Muscle of leg (tissue), 11 donors: ENCODE results near the gene PTGES3. TPM values are rescaled to one million over a fixed set of nuclear protein-coding genes. Genes with fewer than 3 reads are reported as not detected.
A peak's percentile ranks its signal among the peaks of the same experiment; 100 is the strongest.

Source experiments
- DNase-seq: peaks from one replicate; pipeline ENCODE4 v3.0.0; 2013
- H3K27ac ChIP-seq: one replicate; pipeline ENCODE4 v1.5.1; 2013; ENCODE audit warnings: mild to moderate bottlenecking, low read length, control low read depth
- H3K27me3 ChIP-seq: one replicate; pipeline ENCODE4 v1.6.1; 2013; ENCODE audit warnings: low read length; ENCODE audit not compliant: control insufficient read depth, insufficient read depth
- H3K36me3 ChIP-seq: one replicate; pipeline ENCODE4 v1.6.1; 2013; ENCODE audit warnings: low read length; ENCODE audit not compliant: control insufficient read depth, insufficient read depth
- H3K4me1 ChIP-seq: one replicate; pipeline ENCODE4 v1.6.1; 2013; ENCODE audit warnings: low read length; ENCODE audit not compliant: control insufficient read depth, insufficient read depth
- H3K4me3 ChIP-seq: one replicate; pipeline ENCODE4 v1.5.1; 2013; ENCODE audit warnings: low read length, control low read depth
- H3K9me3 ChIP-seq: replicated peaks from 2 replicates; pipeline ENCODE4 v1.6.1; 2013; ENCODE audit warnings: low read depth, low read length; ENCODE audit not compliant: control insufficient read depth
- WGBS: methylation state at CpG from one replicate; pipeline ENCODE4 v1.1.5; 2013; ENCODE audit warnings: missing lambda C conversion rate; ENCODE audit not compliant: insufficient coverage; 5-methylcytosine and 5-hydroxymethylcytosine counted together
- polyA plus RNA-seq, 8 donors: library from polyadenylated mRNA; unstranded; fragments of 120-200 nt; gene quantifications; one replicate each; pipeline versions ENCODE4 v1.2.1 to v1.2.3, GENCODE V29; 2013; ENCODE audit warnings: inconsistent platforms in 1 of 8, low replicate concordance in 1 of 8; ENCODE audit not compliant: insufficient read length in 8 of 8, insufficient read depth in 1 of 8
- total RNA-seq: library from RNA; stranded (reverse); fragments of 120-200 nt; gene quantifications from one replicate; pipeline ENCODE4 v1.2.4, GENCODE V29; 2013

The PTGES3 gene
- total and polyA plus RNA-seq, 9 donors: 73.6 to 246 (median 202) TPM

DNA sequence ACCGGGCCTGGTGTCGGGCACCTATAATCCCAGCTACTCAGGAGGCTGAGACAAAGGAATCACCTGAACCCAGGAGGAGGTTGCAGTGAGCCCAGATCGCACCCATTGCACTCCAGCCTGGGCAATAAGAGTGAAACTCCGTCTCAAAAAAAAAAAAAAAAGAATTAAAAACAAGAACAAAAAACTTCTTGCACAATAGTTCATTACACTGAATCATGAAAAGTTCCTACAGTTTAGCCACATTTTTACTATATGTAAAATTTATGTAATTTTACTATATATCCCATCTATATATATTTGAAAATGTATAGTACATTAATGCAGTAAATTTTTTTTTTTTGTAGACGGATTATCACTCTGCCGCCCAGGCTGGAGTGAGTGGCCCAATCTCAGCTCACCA is 46.9 kb downstream of the PTGES3 start:
- peaks cover 16% of the 10 kb centered on the region for H3K4me1 ChIP-seq
- no peak for DNase-seq
- H3K36me3 ChIP-seq: peaks cover 69% of the 10 kb centered on the region
- H3K9me3 ChIP-seq: no peaks in the 10 kb centered on the region
- H3K27me3 ChIP-seq: no peaks in the 10 kb centered on the region
- H3K27ac ChIP-seq: no peak overlapping the region
- no peak overlapping the region for H3K4me3 ChIP-seq
- WGBS: no CpG with 5 or more reads among the region's 6 CpGs

DNA sequence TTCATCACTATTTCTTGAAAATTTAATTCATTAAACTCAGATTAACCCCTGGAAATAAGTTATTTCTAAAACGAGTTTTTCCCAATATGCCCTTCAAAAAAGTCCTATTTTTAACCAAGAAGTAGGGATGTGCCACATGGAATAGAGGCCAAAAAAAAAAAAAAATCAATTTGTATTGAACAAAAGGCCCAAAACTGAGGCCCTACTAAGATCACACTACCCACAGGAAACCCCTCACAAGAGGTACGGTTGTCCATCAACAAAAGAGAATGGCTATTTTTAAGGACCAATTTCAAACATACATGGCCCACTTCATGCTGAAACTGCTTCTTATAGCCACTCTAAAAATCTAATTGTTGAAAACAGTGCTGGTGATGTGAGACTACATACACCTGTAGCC is 50.5 kb downstream of the PTGES3 start:
- H3K9me3 ChIP-seq: no peaks in the 10 kb centered on the region
- WGBS: no CpG with 5 or more reads among the region's 2 CpGs
- peak overlapping the region; percentile 98 for H3K27ac ChIP-seq
- no peaks in the 10 kb centered on the region for H3K27me3 ChIP-seq
- peaks cover 47% of the 10 kb centered on the region for H3K36me3 ChIP-seq
- DNase-seq: peak; percentile 7
- no peak overlapping the region for H3K4me3 ChIP-seq
- H3K4me1 ChIP-seq: peaks cover 44% of the 10 kb centered on the region

DNA sequence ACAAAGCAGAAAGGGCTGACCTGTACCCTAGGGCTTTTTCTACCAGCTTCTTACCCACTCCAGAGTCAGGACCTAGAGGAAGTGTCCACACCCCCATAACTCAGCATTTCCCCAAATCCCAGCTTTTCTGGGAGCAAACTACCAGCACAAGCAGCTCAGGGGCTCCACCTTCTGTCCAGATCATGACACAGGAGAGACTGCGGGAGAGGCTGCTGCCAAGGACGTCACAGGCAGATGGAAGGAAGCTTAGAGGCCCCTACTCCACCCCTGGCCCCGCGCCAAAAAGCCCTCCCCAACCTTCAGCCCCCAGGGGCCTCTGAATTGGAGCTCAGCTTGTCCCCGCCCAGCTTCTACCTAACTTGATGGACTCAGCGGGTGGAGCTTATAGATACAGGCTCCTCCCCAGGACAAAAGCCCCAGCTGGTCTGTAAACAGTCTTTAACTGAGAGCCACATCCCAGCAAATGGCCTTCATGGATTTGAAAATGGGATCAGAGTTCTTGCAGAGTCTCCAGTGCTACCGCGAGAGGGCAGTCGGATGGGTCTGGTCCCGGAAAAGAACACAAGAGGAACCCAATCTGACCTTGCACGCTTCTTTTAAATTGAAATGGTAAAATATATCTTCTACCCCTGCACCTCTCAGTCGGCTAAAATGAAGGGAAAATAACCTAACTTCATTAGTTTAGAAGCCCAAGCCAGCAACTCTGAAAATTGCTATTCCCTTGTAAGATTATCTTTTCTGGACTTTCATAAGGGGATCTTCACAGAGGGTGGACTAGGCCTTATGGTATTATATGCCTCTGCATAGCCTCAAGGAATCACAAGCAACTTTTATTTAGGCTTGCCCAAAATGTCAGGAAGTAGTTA is 51.2 kb downstream of the PTGES3 start:
- 0% methylated on average over 2 of the region's 12 CpGs for WGBS
- H3K36me3 ChIP-seq: peaks cover 40% of the 10 kb centered on the region
- DNase-seq: peak; percentile 100
- H3K4me3 ChIP-seq: peak overlapping the region; percentile 85
- peaks cover 51% of the 10 kb centered on the region for H3K4me1 ChIP-seq
- no peaks in the 10 kb centered on the region for H3K27me3 ChIP-seq
- H3K9me3 ChIP-seq: no peaks in the 10 kb centered on the region
- H3K27ac ChIP-seq: peak overlapping the region; percentile 98

DNA sequence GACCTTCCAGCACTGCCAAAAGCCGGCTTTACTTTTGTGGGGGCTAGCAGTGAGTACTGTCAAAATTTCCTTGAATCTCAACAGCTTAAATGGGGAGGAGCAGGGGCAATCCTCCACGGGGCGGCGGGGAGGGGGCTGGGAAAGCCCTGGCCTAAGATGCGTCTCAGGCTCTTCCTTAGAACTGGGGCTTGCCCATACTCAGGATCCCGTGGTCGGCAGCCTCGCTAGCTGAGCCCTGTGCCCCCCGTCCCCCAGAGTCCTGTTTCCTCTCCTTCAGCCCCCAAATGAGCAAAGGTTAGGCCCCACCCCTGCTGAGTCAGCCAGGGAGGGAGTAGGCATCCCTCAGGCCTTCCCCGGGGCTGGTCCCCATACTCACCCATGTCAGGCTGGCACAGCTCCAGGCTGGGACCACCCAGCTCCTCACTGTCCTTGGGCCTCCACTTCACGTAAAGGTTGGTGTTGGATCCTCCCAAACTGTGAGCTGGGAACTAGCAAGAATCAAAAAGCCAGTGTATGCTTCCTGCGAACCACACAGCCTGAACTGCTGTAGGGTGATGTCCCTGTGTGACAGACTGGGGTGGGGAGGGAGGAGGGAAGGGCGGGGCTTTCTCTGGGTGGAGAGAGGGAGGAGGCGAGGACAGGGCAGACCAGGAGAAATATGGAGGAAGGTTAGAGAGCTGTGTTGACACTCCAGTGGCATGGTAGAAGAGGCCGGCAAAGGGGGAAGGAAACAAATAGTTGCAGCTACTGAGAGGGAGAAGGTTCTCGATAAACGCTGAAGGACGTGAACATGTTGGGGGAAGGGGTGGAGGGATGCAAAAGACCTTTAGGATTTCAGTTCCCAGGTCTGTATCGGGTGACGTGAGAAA is 52.0 kb downstream of the PTGES3 start:
- Histone ChIP-seq H3K27me3 (no peaks in the 10 kb centered on the region), H3K4me3 (peak overlapping the region; percentile 85), H3K36me3 (peaks cover 33% of the 10 kb centered on the region), H3K9me3 (no peaks in the 10 kb centered on the region), H3K4me1 (peaks cover 55% of the 10 kb centered on the region), H3K27ac (peak overlapping the region; percentile 98)
- WGBS: 0% methylated on average over 19 of the region's 20 CpGs
- peak; percentile 96 for DNase-seq

DNA sequence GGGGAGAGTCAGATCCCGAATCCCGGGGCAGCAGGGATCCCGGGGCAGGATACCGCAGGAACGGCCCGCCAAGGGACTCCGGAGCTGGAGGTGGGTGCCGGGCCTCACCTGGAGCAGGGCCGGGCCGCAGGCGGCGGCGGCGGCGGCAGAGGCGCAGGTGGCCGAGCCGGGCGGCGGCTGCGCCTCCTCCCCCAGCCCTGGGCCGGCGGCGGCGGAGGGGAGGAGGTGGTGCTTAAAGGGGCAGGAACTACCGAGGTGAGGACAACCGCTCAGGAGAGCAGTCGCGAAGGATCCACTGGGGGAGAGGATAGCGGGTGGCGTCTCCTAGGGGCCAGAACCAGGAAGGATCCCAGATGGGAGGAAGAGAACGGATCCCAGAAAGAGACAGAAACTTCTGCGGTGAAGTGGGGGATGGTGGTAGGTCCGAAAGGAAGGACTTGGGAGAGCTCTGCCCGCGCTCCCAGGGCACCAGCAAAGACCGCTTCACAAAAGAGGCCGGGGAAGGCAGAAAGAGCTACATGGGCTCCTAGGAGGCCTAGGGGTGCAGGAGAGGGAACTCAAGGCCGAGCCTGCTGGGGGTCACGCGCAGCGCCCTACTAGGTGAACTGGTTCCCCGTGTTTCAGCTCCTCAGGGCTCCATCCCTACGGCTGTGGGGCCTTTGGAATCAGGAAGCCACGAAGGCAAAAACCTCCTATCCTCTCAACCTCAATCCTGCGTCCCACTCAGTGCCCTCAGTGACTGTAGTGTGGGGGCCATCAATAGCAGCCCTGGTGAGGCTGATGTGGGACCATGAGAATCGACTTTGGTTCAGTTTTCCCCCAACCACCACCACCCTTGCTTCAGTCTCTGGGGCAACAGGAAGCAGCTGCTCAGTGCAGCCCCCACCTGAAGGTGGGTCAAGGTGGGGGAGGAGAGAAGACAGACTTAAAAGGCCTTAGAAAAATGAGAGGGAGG is 53.0 kb downstream of the PTGES3 start:
- Histone ChIP-seq H3K4me1 (peaks cover 61% of the 10 kb centered on the region), H3K27ac (peak overlapping the region; percentile 98), H3K36me3 (peaks cover 25% of the 10 kb centered on the region), H3K9me3 (no peaks in the 10 kb centered on the region), H3K27me3 (no peaks in the 10 kb centered on the region), H3K4me3 (peak overlapping the region; percentile 85)
- under 1% methylated on average over 42 of the region's 47 CpGs for WGBS
- DNase-seq: peak; percentile 80

DNA sequence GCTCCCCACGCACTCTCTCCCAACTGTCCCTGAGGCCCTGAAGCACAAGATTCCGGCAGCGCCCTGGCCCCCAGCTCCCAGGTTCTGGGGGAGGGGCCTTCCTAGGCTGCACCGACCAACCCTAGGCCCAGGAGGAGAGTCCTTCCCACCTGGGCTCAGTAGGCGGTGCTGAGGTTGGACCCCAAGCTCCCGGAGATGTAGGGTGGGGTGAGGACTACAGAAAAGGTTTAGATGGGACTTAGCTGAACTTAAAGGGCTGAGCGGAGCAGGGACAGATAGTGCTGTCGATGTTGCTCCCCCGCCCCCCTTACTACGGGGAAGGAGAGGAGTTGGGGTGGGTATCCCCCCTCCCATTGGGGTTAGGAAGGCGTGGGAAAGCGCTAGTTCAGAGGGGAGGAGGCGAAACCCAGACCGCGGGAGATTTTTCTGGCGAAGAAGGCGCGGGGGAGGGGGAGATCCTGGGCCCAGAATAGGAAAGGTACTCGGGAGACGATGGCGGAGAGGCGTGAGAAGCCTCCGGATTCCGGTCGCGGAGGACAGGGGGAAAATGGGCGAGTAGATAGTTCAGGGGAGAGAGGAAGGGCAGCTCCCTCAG is 53.7 kb downstream of the PTGES3 start:
- Histone ChIP-seq H3K4me3 (peak overlapping the region; percentile 85), H3K4me1 (peaks cover 61% of the 10 kb centered on the region), H3K9me3 (no peaks in the 10 kb centered on the region), H3K36me3 (peaks cover 17% of the 10 kb centered on the region), H3K27me3 (no peaks in the 10 kb centered on the region), H3K27ac (peak overlapping the region; percentile 81)
- 0% methylated on average over 20 of the region's 27 CpGs for WGBS
- DNase-seq: peak; percentile 49

DNA sequence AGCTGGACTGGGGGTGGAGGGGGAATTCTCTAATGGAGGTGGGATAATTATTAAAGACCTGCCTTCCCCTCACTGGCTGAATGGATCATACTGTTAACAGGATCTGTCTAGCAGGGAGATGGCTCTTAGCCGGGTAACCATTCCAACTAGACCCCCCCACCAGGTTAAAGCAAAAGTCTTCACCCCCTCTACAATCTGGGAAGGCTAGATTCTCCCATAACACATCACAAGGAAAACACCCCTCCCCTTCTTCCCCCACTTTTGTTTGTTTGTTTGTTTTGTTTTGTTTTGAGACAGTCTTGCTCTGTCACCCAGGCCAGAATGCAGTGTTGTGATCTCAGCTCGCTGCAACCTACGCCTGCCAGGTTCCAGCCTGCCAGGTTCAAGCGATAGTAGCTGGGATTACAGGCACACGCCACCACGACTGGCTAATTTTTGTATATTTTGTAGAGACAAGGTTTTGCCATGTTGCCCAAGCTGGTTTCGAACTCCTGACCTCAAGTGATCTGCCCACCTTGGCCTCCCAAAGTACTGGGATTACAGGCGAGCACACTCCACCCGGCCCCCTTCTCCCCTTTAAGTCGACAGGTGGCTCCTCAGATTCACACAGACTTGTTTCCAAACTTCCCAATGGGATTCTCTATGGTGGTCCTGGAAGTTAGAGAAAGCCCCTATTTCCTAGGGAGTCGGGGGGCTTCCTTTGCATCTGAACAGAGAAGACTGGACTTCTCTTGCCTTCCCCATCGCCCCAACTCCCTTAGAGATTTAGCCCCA is 54.4 kb downstream of the PTGES3 start:
- Histone ChIP-seq H3K4me1 (peaks cover 61% of the 10 kb centered on the region), H3K9me3 (no peaks in the 10 kb centered on the region), H3K27ac (peak overlapping the region; percentile 23), H3K36me3 (peaks cover 11% of the 10 kb centered on the region), H3K27me3 (no peaks in the 10 kb centered on the region), H3K4me3 (peak overlapping the region; percentile 85)
- DNase-seq: peak; percentile 16
- whole genome bisulfite sequencing: 67% methylated on average over 1 of the region's 12 CpGs

DNA sequence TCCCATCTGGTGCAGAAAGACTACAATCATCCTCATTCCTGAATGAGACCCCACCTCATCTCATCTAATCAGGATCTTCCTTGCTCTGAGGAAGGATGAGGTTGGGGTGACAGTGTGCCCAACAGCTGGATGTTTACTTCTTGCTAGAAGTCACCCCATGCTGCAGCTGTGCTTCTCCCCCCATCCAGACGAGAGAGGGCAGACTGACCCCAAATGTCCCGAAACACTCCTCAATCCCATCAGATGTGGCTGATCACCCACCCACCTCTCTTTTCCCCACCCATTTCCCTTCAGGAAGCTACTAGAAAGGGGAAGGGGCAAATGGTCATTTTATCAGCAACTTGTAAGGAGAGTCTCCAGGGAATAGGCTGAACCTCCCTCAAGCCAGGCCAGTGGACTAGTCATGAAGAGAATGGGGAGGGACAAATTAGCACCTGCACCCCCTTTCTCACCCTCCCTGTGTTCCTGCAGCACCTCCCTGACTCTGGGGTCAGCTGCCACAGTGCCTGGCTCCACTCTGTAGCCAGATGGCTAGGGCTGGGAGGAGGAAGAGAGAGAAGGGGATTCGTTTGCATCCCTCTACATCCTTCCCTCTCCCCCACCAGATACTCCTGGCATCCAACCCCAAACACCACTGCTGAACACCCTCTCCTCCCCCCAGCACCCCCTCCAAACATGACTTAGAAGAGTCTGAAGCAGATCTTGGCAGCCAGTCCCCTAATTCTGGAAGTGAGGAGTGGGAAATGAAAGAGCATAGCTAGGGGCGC is 55.2 kb downstream of the PTGES3 start:
- peaks cover 66% of the 10 kb centered on the region for H3K4me1 ChIP-seq
- H3K27me3 ChIP-seq: no peaks in the 10 kb centered on the region
- peak; percentile 35 for DNase-seq
- peaks cover 4% of the 10 kb centered on the region for H3K36me3 ChIP-seq
- H3K9me3 ChIP-seq: no peaks in the 10 kb centered on the region
- H3K4me3 ChIP-seq: no peak overlapping the region
- WGBS: no CpG with 5 or more reads among the region's 4 CpGs
- H3K27ac ChIP-seq: peak overlapping the region; percentile 23
